Measurements from ENCODE around the gene PTGDR2.

PTGDR2 gene

GRCh38 chr11:60872961-60873524 is 17.3 kb upstream of the PTGDR2 start:
- H3K4me1 ChIP-seq, result no peaks in the 10 kb centered on the region
- no peaks in the 10 kb centered on the region for H3K36me3 ChIP-seq
- DNase-seq, result no peak

GRCh38 chr11:60872124-60872960 is 16.6 kb upstream of the PTGDR2 start:
- DNase-seq, result no peak
- Histone ChIP-seq H3K36me3 (no peaks in the 10 kb centered on the region), H3K4me1 (no peaks in the 10 kb centered on the region), H3K4me3 (ENCODE audit: low read depth, low read length) (no peak overlapping the region), H3K9me3 (no peaks in the 10 kb centered on the region), H3K27me3 (no peaks in the 10 kb centered on the region)
- no peak for TF ChIP-seq CTCF (IDR thresholded peaks at IDR 0.05; ENCODE audit: low read depth, low read length)

More at GRCh38 chr11:60872961-60873524, 17.3 kb upstream of the PTGDR2 start:
- Histone ChIP-seq H3K9me3 (no peaks in the 10 kb centered on the region), H3K4me3 (ENCODE audit: low read depth, low read length) (no peak overlapping the region), H3K27me3 (no peaks in the 10 kb centered on the region)
- no peak for TF ChIP-seq CTCF (IDR thresholded peaks at IDR 0.05; ENCODE audit: low read depth, low read length)

GRCh38 chr11:60871378-60872061 is 15.8 kb upstream of the PTGDR2 start:
- no peak for DNase-seq
- Histone ChIP-seq H3K4me3 (ENCODE audit: low read depth, low read length) (no peak overlapping the region), H3K4me1 (no peaks in the 10 kb centered on the region)

GRCh38 chr11:60870733-60871377 is 15.1 kb upstream of the PTGDR2 start:
- TF ChIP-seq CTCF (IDR thresholded peaks at IDR 0.05; ENCODE audit: low read depth, low read length), result no peak
- no peaks in the 10 kb centered on the region for H3K4me1 ChIP-seq
- no peaks in the 10 kb centered on the region for H3K36me3 ChIP-seq
- no peaks in the 10 kb centered on the region for H3K27me3 ChIP-seq
- no peaks in the 10 kb centered on the region for H3K9me3 ChIP-seq
- no peak overlapping the region for H3K4me3 ChIP-seq (ENCODE audit: low read depth, low read length)
- no peak for DNase-seq

More at GRCh38 chr11:60871378-60872061, 15.8 kb upstream of the PTGDR2 start:
- Histone ChIP-seq H3K27me3 (no peaks in the 10 kb centered on the region), H3K9me3 (no peaks in the 10 kb centered on the region), H3K36me3 (no peaks in the 10 kb centered on the region)
- TF ChIP-seq CTCF (IDR thresholded peaks at IDR 0.05; ENCODE audit: low read depth, low read length), result no peak

- Histone ChIP-seq H3K27me3 (no peaks in the 10 kb centered on the region), H3K4me3 (ENCODE audit: low read depth, low read length) (no peak overlapping the region), H3K4me1 (no peaks in the 10 kb centered on the region), H3K9me3 (no peaks in the 10 kb centered on the region), H3K36me3 (no peaks in the 10 kb centered on the region)
- DNase-seq, result no peak
- TF ChIP-seq CTCF (IDR thresholded peaks at IDR 0.05; ENCODE audit: low read depth, low read length), result no peak
Measured at GRCh38 chr11:60870276-60870675, 14.5 kb upstream of the PTGDR2 start.
